NCI-H2029 treated with DMSO at 0.1 percent for 48 hours (cell line): ENCODE results near the gene NOL3.

Source experiments
- DNase-seq: peaks from one replicate; lab custom pipeline; 2025; lab: John Stamatoyannopoulos, UW

NOL3 gene

GRCh38 chr16:67190041-67190440 lies 19.7 kb downstream of the NOL3 start, which contains the start of gene EXOC3L1:
Gene EXOC3L1, minus strand, starts transcription at chr16:67190136. Its CDS starts 460 bp downstream, at chr16:67189676.
- DNase-seq, result no peak

- DNase-seq, result no peak
Observed at GRCh38 chr16:67190448-67191399, 20.4 kb downstream of the NOL3 start.

- no peak for DNase-seq
Observed at GRCh38 chr16:67191411-67191994, 21.2 kb downstream of the NOL3 start.

GRCh38 chr16:67191995-67192681 lies 21.8 kb downstream of the NOL3 start, which contains the start of gene E2F4:
Gene E2F4, plus strand, starts transcription at chr16:67192155. Its CDS starts 73 bp downstream, at chr16:67192228.
- peak; percentile 31 for DNase-seq

- DNase-seq, result no peak
Observed at GRCh38 chr16:67192781-67193361, 22.5 kb downstream of the NOL3 start.

GRCh38 chr16:67193536-67193935 lies 23.2 kb downstream of the NOL3 start:
- no peak for DNase-seq

- no peak for DNase-seq
Observed at GRCh38 chr16:67194260-67194659, 23.9 kb downstream of the NOL3 start.

- no peak for DNase-seq
Observed at GRCh38 chr16:67195676-67196075, 25.3 kb downstream of the NOL3 start.

GRCh38 chr16:67196881-67197280 lies 26.5 kb downstream of the NOL3 start:
- DNase-seq, result no peak

- no peak for DNase-seq
Observed at GRCh38 chr16:67197704-67198103, 27.4 kb downstream of the NOL3 start.

GRCh38 chr16:67198238-67198734 lies 27.9 kb downstream of the NOL3 start:
- peak; percentile 19 for DNase-seq

- DNase-seq, result peak; percentile 4
Observed at GRCh38 chr16:67199011-67199807, 28.9 kb downstream of the NOL3 start, which contains the start of gene ELMO3. Gene ELMO3, plus strand, starts transcription at chr16:67199131. Its CDS starts 196 bp downstream, at chr16:67199327.

GRCh38 chr16:67199808-67200198 lies 29.5 kb downstream of the NOL3 start:
- no peak for DNase-seq

GRCh38 chr16:67200491-67200890 lies 30.2 kb downstream of the NOL3 start:
- DNase-seq, result no peak

GRCh38 chr16:67201411-67202345 lies 31.3 kb downstream of the NOL3 start:
- no peak for DNase-seq

- no peak for DNase-seq
Observed at GRCh38 chr16:67202426-67202825, 32.1 kb downstream of the NOL3 start.

GRCh38 chr16:67202956-67203493 lies 32.7 kb downstream of the NOL3 start:
- DNase-seq, result no peak

- no peak for DNase-seq
Observed at GRCh38 chr16:67204076-67204475, 33.7 kb downstream of the NOL3 start.

GRCh38 chr16:67206129-67206837 lies 35.9 kb downstream of the NOL3 start:
- DNase-seq, result no peak
